Gastrocnemius medialis (tissue), 4 donors: ENCODE measurements around the gene CRKL. TPM values are rescaled to one million over a fixed set of nuclear protein-coding genes. Genes with fewer than 3 reads are reported as not detected.
A peak's percentile ranks its signal among the peaks of the same experiment; 100 is the strongest.
"Not testable (repeated sequence)": the region's sequence is repeated elsewhere in the genome, so short reads cannot be mapped to it uniquely, and the experiment has no call there.

Experiments used
- ATAC-seq, 2 donors: fragments of 150-250 bp; one replicate each; pipeline ENCODE4 v1.9.1; 2016
- DNase-seq, 2 donors: peaks; one replicate each; pipeline ENCODE4 v3.0.0-alpha.2; 2019
- H3K27ac ChIP-seq, 4 donors: fragments of 200-600 bp; sonication (generic); 1 replicate in 1 of 4; 2 replicates in 3 of 4; pipeline ENCODE4 v1.5.1; 2016 to 2018; ENCODE audit warnings: mild to moderate bottlenecking in 2 of 4, moderate library complexity in 1 of 4
- H3K27me3 ChIP-seq, 3 donors: fragments of 200-600 bp; sonication (generic) in 2 of 3; 1 replicate in 1 of 3; 2 replicates in 2 of 3; pipeline versions ENCODE4 v1.5.1 to v1.6.0; 2016 to 2019; ENCODE audit warnings: mild to moderate bottlenecking in 1 of 3, moderate library complexity in 1 of 3
- H3K36me3 ChIP-seq, 2 donors: fragments of 200-600 bp; sonication (generic) in 1 of 2; one replicate each; pipeline ENCODE4 v1.5.1; 2017 to 2018
- H3K4me1 ChIP-seq, 2 donors: fragments of 200-600 bp; sonication (generic) in 1 of 2; one replicate each; pipeline ENCODE4 v1.5.1; 2016 to 2017; ENCODE audit warnings: mild to moderate bottlenecking in 2 of 2
- H3K4me3 ChIP-seq, 4 donors: fragments of 200-600 bp; sonication (generic) in 3 of 4; 1 replicate in 1 of 4; 2 replicates in 3 of 4; pipeline ENCODE4 v1.5.1; 2016 to 2019; ENCODE audit warnings: mild to moderate bottlenecking in 2 of 4
- H3K9me3 ChIP-seq, 3 donors: fragments of 200-600 bp; sonication (generic) in 2 of 3; 1 replicate in 1 of 3; 2 replicates in 2 of 3; pipeline ENCODE4 v1.5.1; 2016 to 2019
- POLR2A ChIP-seq, 2 donors: fragments of 450-650 bp; IDR thresholded peaks; one replicate each; pipeline ENCODE4 v1.6.1; 2017; ENCODE audit warnings: antibody characterized with exemption in 2 of 2, mild to moderate bottlenecking in 2 of 2, moderate library complexity in 2 of 2
- in situ Hi-C, 4 donors: fragments of 200-750 bp; cut with MboI; loops; one replicate each; pipeline versions ENCODE4 v1.15.0 to v1.8.0; 2017; ENCODE audit warnings: low sequenced_read_pairs in 4 of 4
- intact Hi-C: fragments of 100-400 bp; cut with DNase I; formaldehyde crosslinking; loops from one replicate; pipeline ENCODE4 v1.15.1; 2023; ENCODE audit warnings: low total_unique reads
- total RNA-seq, 4 donors: library from RNA; depleted of rRNA; stranded (reverse); fragments of >200 nt; gene quantifications; one replicate each; pipeline versions ENCODE4 v1.1.0 to v1.2.3, GENCODE V29; 2016
- TF ChIP-seq, protein P1 (sequence below), 5 experiments: fragments of 450-650 bp in 3 of 5; fragments of 200-600 bp in 2 of 5; sonication (generic) in 2 of 5; IDR thresholded peaks in 4 of 5; conservative IDR thresholded peaks in 1 of 5; 1 replicate in 4 of 5; 2 replicates in 1 of 5; pipeline ENCODE4 v1.5.1; 2016 to 2019; ENCODE audit warnings: antibody characterized with exemption in 5 of 5, mild to moderate bottlenecking in 3 of 5, moderate library complexity in 3 of 5

The CRKL gene
- total RNA-seq, 4 donors from 2014 or later = 73.3 to 109 (median 84.7) TPM

GRCh38 chr22:20968281-20968977, 51.2 kb downstream of the CRKL start:
- no peak for ATAC-seq
- in situ Hi-C loops (no loop called here), intact Hi-C loops (no loop called here)

DNA sequence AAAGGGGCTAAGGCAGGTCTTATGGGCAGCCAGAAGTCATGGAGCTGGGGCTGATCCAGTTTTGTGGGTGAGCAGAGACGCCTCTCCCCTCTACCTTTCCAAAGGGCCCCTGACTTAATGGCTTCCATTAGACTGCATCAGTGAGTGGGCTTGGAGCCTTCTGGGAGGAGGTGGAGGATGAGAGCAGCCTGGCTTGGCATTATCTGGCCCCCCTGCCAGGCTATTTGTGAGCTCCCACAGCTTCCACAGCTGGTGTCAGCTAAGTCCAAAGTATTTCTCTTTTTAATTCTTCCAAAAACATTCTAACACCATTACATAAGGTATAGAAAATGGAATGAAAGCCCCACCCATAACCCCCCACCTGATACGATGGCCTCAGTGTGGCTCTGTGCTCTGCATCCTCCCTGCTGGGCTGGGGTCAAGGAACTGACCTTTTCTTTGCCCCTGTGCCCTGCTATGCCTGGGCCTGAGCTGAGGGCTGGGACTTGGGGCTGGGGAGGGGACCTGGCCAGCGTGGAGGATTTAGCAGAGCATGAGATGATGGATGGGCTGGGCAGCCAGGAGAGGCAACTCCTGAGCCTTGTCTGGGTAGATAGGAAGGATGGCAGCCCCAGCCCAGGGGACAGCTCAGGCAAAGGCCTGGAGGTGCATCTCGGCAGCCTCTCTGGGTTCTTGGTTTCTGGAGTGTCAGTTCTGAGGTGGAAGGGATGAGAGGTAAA, 53.9 kb downstream of the CRKL start:
- in situ Hi-C loops (no loop called here), intact Hi-C loops (no loop called here)
- no peak for DNase-seq
- Histone ChIP-seq H3K36me3 (no peaks in the 10 kb centered on the region), H3K27me3 (no peaks in the 10 kb centered on the region), H3K4me1 (no peaks in the 10 kb centered on the region), H3K27ac (no peak overlapping the region), H3K4me3 (no peak overlapping the region), H3K9me3 (no peaks in the 10 kb centered on the region)
- no peak for ATAC-seq
- TF ChIP-seq, protein P1, sequence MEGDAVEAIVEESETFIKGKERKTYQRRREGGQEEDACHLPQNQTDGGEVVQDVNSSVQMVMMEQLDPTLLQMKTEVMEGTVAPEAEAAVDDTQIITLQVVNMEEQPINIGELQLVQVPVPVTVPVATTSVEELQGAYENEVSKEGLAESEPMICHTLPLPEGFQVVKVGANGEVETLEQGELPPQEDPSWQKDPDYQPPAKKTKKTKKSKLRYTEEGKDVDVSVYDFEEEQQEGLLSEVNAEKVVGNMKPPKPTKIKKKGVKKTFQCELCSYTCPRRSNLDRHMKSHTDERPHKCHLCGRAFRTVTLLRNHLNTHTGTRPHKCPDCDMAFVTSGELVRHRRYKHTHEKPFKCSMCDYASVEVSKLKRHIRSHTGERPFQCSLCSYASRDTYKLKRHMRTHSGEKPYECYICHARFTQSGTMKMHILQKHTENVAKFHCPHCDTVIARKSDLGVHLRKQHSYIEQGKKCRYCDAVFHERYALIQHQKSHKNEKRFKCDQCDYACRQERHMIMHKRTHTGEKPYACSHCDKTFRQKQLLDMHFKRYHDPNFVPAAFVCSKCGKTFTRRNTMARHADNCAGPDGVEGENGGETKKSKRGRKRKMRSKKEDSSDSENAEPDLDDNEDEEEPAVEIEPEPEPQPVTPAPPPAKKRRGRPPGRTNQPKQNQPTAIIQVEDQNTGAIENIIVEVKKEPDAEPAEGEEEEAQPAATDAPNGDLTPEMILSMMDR (IDR thresholded peaks at IDR 0.05 in 4 of 5, conservative IDR thresholded peaks at IDR 0.05 in 1 of 5) = no peak
- TF ChIP-seq POLR2A (IDR thresholded peaks at IDR 0.05) = no peak

More at GRCh38 chr22:20968281-20968977, 51.2 kb downstream of the CRKL start:
- Histone ChIP-seq H3K36me3 (no peaks in the 10 kb centered on the region), H3K27ac (no peak overlapping the region), H3K9me3 (no peaks in the 10 kb centered on the region), H3K4me1 (peaks cover 0 to 4% of the 10 kb centered on the region in 2 donors), H3K27me3 (peaks cover 0 to 15% (median 7%) of the 10 kb centered on the region in 3 donors), H3K4me3 (no peak overlapping the region)
- DNase-seq = no peak
- TF ChIP-seq POLR2A (IDR thresholded peaks at IDR 0.05) = no peak
- TF ChIP-seq, protein P1 (IDR thresholded peaks at IDR 0.05 in 4 of 5, conservative IDR thresholded peaks at IDR 0.05 in 1 of 5) = no peak

GRCh38 chr22:20972014-20972694, 54.9 kb downstream of the CRKL start:
- DNase-seq, intact Hi-C loops, H3K9me3 ChIP-seq, in situ Hi-C loops, H3K4me3 ChIP-seq, H3K4me1 ChIP-seq, H3K27ac ChIP-seq, H3K27me3 ChIP-seq, H3K36me3 ChIP-seq: not testable (repeated sequence)
- ATAC-seq = peak; percentile 14 to 36

DNA sequence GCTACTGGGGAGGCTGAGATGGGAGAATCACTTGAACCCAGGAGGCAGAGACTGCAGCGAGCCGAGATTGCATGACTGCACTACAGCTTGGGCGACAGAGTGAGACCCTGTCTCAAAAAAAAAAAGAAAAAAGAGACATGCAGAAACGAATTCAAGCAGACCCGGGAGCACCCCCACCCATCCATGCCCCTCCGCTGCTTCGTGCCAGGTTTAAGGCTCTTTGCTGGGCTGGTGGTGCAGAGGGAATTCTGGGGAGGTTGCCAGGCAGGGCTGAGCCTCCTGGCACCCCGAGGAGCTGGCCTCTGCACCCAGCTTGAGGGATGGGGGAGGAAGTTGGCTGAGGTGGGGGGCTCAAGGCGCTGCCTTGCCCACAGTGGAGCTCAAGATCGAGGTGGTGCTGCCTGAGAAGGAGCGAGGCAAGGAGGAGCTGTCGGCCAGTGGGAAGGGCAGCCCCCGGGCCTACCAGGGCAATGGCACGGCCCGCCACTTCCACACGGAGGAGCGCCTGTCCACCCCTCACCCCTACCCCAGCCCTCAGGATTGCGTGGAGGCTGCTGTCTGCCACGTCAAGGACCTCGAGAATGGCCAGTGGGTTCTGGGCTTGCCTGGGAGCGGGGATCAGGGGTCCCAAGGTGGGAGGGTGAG, 55.8 kb downstream of the CRKL start:
- no peaks in the 10 kb centered on the region for H3K4me1 ChIP-seq
- in situ Hi-C loops (no loop called here), intact Hi-C loops (no loop called here)
- no peaks in the 10 kb centered on the region for H3K36me3 ChIP-seq
- DNase-seq = no peak
- H3K27me3 ChIP-seq = no peaks in the 10 kb centered on the region
- no peaks in the 10 kb centered on the region for H3K9me3 ChIP-seq
- no peak for ATAC-seq
- no peak overlapping the region for H3K27ac ChIP-seq
- no peak overlapping the region for H3K4me3 ChIP-seq
- TF ChIP-seq, protein P1 (IDR thresholded peaks at IDR 0.05 in 4 of 5, conservative IDR thresholded peaks at IDR 0.05 in 1 of 5) = no peak
- TF ChIP-seq POLR2A (IDR thresholded peaks at IDR 0.05) = no peak
